Loucy (cell line): Measurements from ENCODE around the gene ZNF853.
A peak's percentile ranks its signal among the peaks of the same experiment; 100 is the strongest.

Source experiments
- H2AFZ ChIP-seq: fragments of 200-600 bp; sonication (generic); 2 replicates; pipeline ENCODE4 v1.6.0; 2016; ENCODE audit warnings: antibody characterized with exemption, mild to moderate bottlenecking, low read length, moderate library complexity
- H3F3A ChIP-seq: fragments of 200-600 bp; 2 replicates; pipeline ENCODE4 v1.6.0; 2016; ENCODE audit warnings: antibody characterized with exemption, low read depth, mild to moderate bottlenecking
- H3K27me3 ChIP-seq: fragments of 200-600 bp; sonication (generic); 2 replicates; pipeline ENCODE4 v1.6.1; 2014; ENCODE audit warnings: low read length, mild to moderate bottlenecking; ENCODE audit not compliant: insufficient read depth, poor library complexity, severe bottlenecking
- H3K36me3 ChIP-seq: fragments of 200-600 bp; sonication (generic); 2 replicates; pipeline ENCODE4 v1.6.1; 2016; ENCODE audit warnings: low read length; ENCODE audit not compliant: insufficient read depth
- H3K4me1 ChIP-seq: fragments of 200-600 bp; sonication (generic); 2 replicates; pipeline ENCODE4 v1.5.1; 2014; ENCODE audit warnings: low read length, mild to moderate bottlenecking; ENCODE audit not compliant: insufficient read depth, poor library complexity, severe bottlenecking
- H3K4me2 ChIP-seq: fragments of 200-600 bp; sonication (generic); 2 replicates; pipeline ENCODE4 v1.6.0; 2014; ENCODE audit warnings: antibody characterized with exemption, low read length, low read depth, mild to moderate bottlenecking; ENCODE audit not compliant: poor library complexity, severe bottlenecking
- H3K4me3 ChIP-seq: fragments of 200-600 bp; sonication (generic); 2 replicates; pipeline ENCODE4 v1.5.1; 2014; ENCODE audit warnings: low read length, mild to moderate bottlenecking, mixed read lengths; ENCODE audit not compliant: poor library complexity, severe bottlenecking
- H3K79me2 ChIP-seq: fragments of 200-600 bp; sonication (generic); 2 replicates; pipeline ENCODE4 v1.6.1; 2014; ENCODE audit warnings: low read length; ENCODE audit not compliant: insufficient read depth
- H3K9ac ChIP-seq: fragments of 200-600 bp; sonication (generic); 2 replicates; pipeline ENCODE4 v1.6.0; 2014; ENCODE audit warnings: mild to moderate bottlenecking, low read depth, low read length, moderate library complexity; ENCODE audit not compliant: poor library complexity, severe bottlenecking
- H3K9me2 ChIP-seq: fragments of 200-600 bp; sonication (generic); replicated peaks from 2 replicates; pipeline ENCODE4 v1.6.1; 2016; ENCODE audit warnings: low read depth, low read length, mixed read lengths
- H3K9me3 ChIP-seq: fragments of 200-600 bp; sonication (generic); 2 replicates; pipeline ENCODE4 v1.6.1; 2014; ENCODE audit warnings: mild to moderate bottlenecking, antibody characterized with exemption, low read length, low read depth; ENCODE audit not compliant: insufficient read depth
- H4K20me1 ChIP-seq: fragments of 200-600 bp; sonication (generic); 2 replicates; pipeline ENCODE4 v1.6.0; 2014; ENCODE audit warnings: antibody characterized with exemption, low read length, mild to moderate bottlenecking; ENCODE audit not compliant: insufficient read depth, poor library complexity, severe bottlenecking
- EZH2phosphoT487 ChIP-seq: fragments of 200-600 bp; IDR thresholded peaks from 2 replicates; pipeline ENCODE4 v1.6.1; 2018; ENCODE audit warnings: antibody characterized with exemption, mild to moderate bottlenecking, moderate library complexity, borderline replicate concordance
- TF ChIP-seq, protein P1 (sequence below): fragments of 200-600 bp; sonication (generic); conservative IDR thresholded peaks from 2 replicates; pipeline ENCODE4 v1.5.1; 2014; ENCODE audit warnings: mild to moderate bottlenecking, antibody characterized with exemption, low read length

Gene ZNF853

GRCh38 chr7:6615723-6616555, 529 bp downstream of the ZNF853 start:
- peak overlapping the region; percentile 80 for H3K4me3 ChIP-seq
- no peaks in the 10 kb centered on the region for H3K9me2 ChIP-seq
- H3K4me1 ChIP-seq, result peaks cover 20% of the 10 kb centered on the region
- no peaks in the 10 kb centered on the region for H4K20me1 ChIP-seq
- peak overlapping the region; percentile 51; the same call in 1 of the 2 replicates for H2AFZ ChIP-seq
- TF ChIP-seq EZH2phosphoT487, result no peak
- TF ChIP-seq, protein P1, sequence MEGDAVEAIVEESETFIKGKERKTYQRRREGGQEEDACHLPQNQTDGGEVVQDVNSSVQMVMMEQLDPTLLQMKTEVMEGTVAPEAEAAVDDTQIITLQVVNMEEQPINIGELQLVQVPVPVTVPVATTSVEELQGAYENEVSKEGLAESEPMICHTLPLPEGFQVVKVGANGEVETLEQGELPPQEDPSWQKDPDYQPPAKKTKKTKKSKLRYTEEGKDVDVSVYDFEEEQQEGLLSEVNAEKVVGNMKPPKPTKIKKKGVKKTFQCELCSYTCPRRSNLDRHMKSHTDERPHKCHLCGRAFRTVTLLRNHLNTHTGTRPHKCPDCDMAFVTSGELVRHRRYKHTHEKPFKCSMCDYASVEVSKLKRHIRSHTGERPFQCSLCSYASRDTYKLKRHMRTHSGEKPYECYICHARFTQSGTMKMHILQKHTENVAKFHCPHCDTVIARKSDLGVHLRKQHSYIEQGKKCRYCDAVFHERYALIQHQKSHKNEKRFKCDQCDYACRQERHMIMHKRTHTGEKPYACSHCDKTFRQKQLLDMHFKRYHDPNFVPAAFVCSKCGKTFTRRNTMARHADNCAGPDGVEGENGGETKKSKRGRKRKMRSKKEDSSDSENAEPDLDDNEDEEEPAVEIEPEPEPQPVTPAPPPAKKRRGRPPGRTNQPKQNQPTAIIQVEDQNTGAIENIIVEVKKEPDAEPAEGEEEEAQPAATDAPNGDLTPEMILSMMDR, result no peak
- no peaks in the 10 kb centered on the region for H3K9me3 ChIP-seq
- no peaks in the 10 kb centered on the region; the same call in 1 of the 2 replicates for H3K79me2 ChIP-seq
- no peaks in the 10 kb centered on the region for H3K36me3 ChIP-seq
- H3F3A ChIP-seq, result no peaks in the 10 kb centered on the region; the same call in 1 of the 2 replicates
- no peaks in the 10 kb centered on the region for H3K27me3 ChIP-seq
- H3K9ac ChIP-seq, result peak overlapping the region; percentile 71
- peak overlapping the region; percentile 69 for H3K4me2 ChIP-seq

- no peak for TF ChIP-seq EZH2phosphoT487
- TF ChIP-seq, protein P1, result no peak
- H3K27me3 ChIP-seq, result no peaks in the 10 kb centered on the region
Measured at GRCh38 chr7:6616854-6617643, 1.6 kb downstream of the ZNF853 start.

GRCh38 chr7:6618621-6619020, 3.2 kb downstream of the ZNF853 start:
- no peak overlapping the region for H3K4me2 ChIP-seq

More at GRCh38 chr7:6616854-6617643, 1.6 kb downstream of the ZNF853 start:
- Histone ChIP-seq H2AFZ (no peak overlapping the region), H3K9ac (no peak overlapping the region), H3K4me3 (no peak overlapping the region), H3K4me2 (peak overlapping the region; percentile 69), H3K36me3 (no peaks in the 10 kb centered on the region; the same call in 1 of the 2 replicates), H3K79me2 (no peaks in the 10 kb centered on the region; the same call in 1 of the 2 replicates), H3K9me3 (no peaks in the 10 kb centered on the region), H3K4me1 (peaks cover 21% of the 10 kb centered on the region), H3K9me2 (no peaks in the 10 kb centered on the region), H4K20me1 (no peaks in the 10 kb centered on the region), H3F3A (no peaks in the 10 kb centered on the region; the same call in 1 of the 2 replicates)

More at GRCh38 chr7:6618621-6619020, 3.2 kb downstream of the ZNF853 start:
- no peak overlapping the region for H3K9ac ChIP-seq
- H3K36me3 ChIP-seq, result no peaks in the 10 kb centered on the region; the same call in 1 of the 2 replicates
- no peaks in the 10 kb centered on the region for H3K27me3 ChIP-seq
- no peaks in the 10 kb centered on the region; the same call in 1 of the 2 replicates for H3K79me2 ChIP-seq
- H3K4me3 ChIP-seq, result no peak overlapping the region
- no peaks in the 10 kb centered on the region for H3K9me2 ChIP-seq
- peaks cover 28% of the 10 kb centered on the region for H3K4me1 ChIP-seq
- H3F3A ChIP-seq, result no peaks in the 10 kb centered on the region; the same call in 1 of the 2 replicates
- TF ChIP-seq, protein P1, result no peak
- no peak for TF ChIP-seq EZH2phosphoT487
- H2AFZ ChIP-seq, result no peak overlapping the region
- no peaks in the 10 kb centered on the region for H3K9me3 ChIP-seq
- H4K20me1 ChIP-seq, result no peaks in the 10 kb centered on the region
